Neuronal stem cell (in vitro differentiated cells): ENCODE data around the gene GPC5.
"Not testable (repeated sequence)": the region's sequence is repeated elsewhere in the genome, so short reads cannot be mapped to it uniquely, and the experiment has no call there.

ENCODE experiments used
- DNase-seq: peaks from one replicate; pipeline ENCODE4 v3.0.0-alpha.2; 2013; ENCODE audit warnings: low spot score
- H2AFZ ChIP-seq: one replicate; pipeline ENCODE4 v1.6.1; 2013; ENCODE audit warnings: mild to moderate bottlenecking, low read length, inconsistent platforms
- H2AK5ac ChIP-seq: 2 replicates; pipeline ENCODE4 v1.6.1; 2013; ENCODE audit warnings: low read depth, mild to moderate bottlenecking, inconsistent platforms, low read length, moderate library complexity, mixed read lengths
- H2BK120ac ChIP-seq: 2 replicates; pipeline ENCODE4 v1.6.1; 2013; ENCODE audit warnings: low read depth, mild to moderate bottlenecking, inconsistent platforms, low read length, moderate library complexity, mixed read lengths
- H2BK12ac ChIP-seq: one replicate; pipeline ENCODE4 v1.6.1; 2013; ENCODE audit warnings: low read length, inconsistent platforms
- H2BK15ac ChIP-seq: 2 replicates; pipeline ENCODE4 v1.6.1; 2013; ENCODE audit warnings: mild to moderate bottlenecking, low read length, inconsistent platforms, mixed read lengths
- H2BK5ac ChIP-seq: one replicate; pipeline ENCODE4 v1.6.1; 2013; ENCODE audit warnings: inconsistent platforms, mild to moderate bottlenecking, low read length, moderate library complexity
- H3K14ac ChIP-seq: one replicate; pipeline ENCODE4 v1.6.1; 2013; ENCODE audit warnings: low read length, inconsistent platforms
- H3K18ac ChIP-seq: 2 replicates; pipeline ENCODE4 v1.6.1; 2013; ENCODE audit warnings: low read length, inconsistent platforms
- H3K23ac ChIP-seq: 2 replicates; pipeline ENCODE4 v1.6.1; 2013; ENCODE audit warnings: low read depth, mild to moderate bottlenecking, mixed read lengths, low read length, inconsistent platforms; ENCODE audit not compliant: poor library complexity
- H3K27ac ChIP-seq: replicated peaks from 3 replicates; pipeline ENCODE4 v1.5.1; 2013; ENCODE audit warnings: low read length, inconsistent platforms
- H3K27me3 ChIP-seq, 3 experiments: 2 replicates each; pipeline ENCODE4 v1.6.1; 2013; ENCODE audit warnings: low read length in 3 of 3, mild to moderate bottlenecking in 2 of 3, inconsistent platforms in 1 of 3, low read depth in 1 of 3, mixed read lengths in 1 of 3, moderate library complexity in 1 of 3; ENCODE audit not compliant: control insufficient read depth in 3 of 3, insufficient read depth in 3 of 3
- H3K36me3 ChIP-seq, 2 donors: replicated peaks in 1 of 2; 2 replicates each; pipeline ENCODE4 v1.6.1; 2013; ENCODE audit warnings: low read length in 2 of 2; ENCODE audit not compliant: control insufficient read depth in 2 of 2, insufficient read depth in 2 of 2
- H3K4ac ChIP-seq: 2 replicates; pipeline ENCODE4 v1.6.1; 2013; ENCODE audit warnings: inconsistent platforms, mild to moderate bottlenecking, low read length, moderate library complexity
- H3K4me1 ChIP-seq, 2 donors: 1 replicate in 1 of 2; 2 replicates in 1 of 2; pipeline ENCODE4 v1.6.1; 2013; ENCODE audit warnings: low read length in 2 of 2, low read depth in 1 of 2; ENCODE audit not compliant: control insufficient read depth in 2 of 2, insufficient read depth in 1 of 2
- H3K4me2 ChIP-seq: one replicate; pipeline ENCODE4 v1.6.1; 2013; ENCODE audit warnings: mild to moderate bottlenecking, low read length, inconsistent platforms; ENCODE audit not compliant: insufficient read depth, poor library complexity, severe bottlenecking
- H3K4me3 ChIP-seq, 2 donors: 2 replicates each; pipeline ENCODE4 v1.5.1; 2013; ENCODE audit warnings: low read length in 2 of 2, mild to moderate bottlenecking in 2 of 2, inconsistent platforms in 1 of 2, moderate library complexity in 1 of 2
- H3K79me1 ChIP-seq: one replicate; pipeline ENCODE4 v1.6.1; 2013; ENCODE audit warnings: low read depth, mild to moderate bottlenecking, inconsistent platforms, low read length, moderate library complexity
- H3K9ac ChIP-seq: one replicate; pipeline ENCODE4 v1.6.1; 2013; ENCODE audit warnings: mild to moderate bottlenecking, low read depth, low read length, inconsistent platforms; ENCODE audit not compliant: poor library complexity
- H3K9me3 ChIP-seq, 2 donors: replicated peaks in 1 of 2; 2 replicates each; pipeline versions ENCODE3 to v1.6.1; 2013; ENCODE audit warnings: low read length in 2 of 2, mild to moderate bottlenecking in 2 of 2, inconsistent platforms in 1 of 2, low read depth in 1 of 2, mixed read lengths in 1 of 2, moderate library complexity in 1 of 2; ENCODE audit not compliant: control insufficient read depth in 2 of 2, insufficient read depth in 1 of 2
- H4K8ac ChIP-seq: one replicate; pipeline ENCODE4 v1.6.1; 2013; ENCODE audit warnings: low read depth, mild to moderate bottlenecking, inconsistent platforms, low read length, moderate library complexity
- H4K91ac ChIP-seq: one replicate; pipeline ENCODE4 v1.6.1; 2013; ENCODE audit warnings: low read length, low read depth, mild to moderate bottlenecking, inconsistent platforms; ENCODE audit not compliant: poor library complexity
- WGBS, 2 donors: extraction: QIAGEN DNeasy Blood & Tissue Kit; methylation state at CpG; one replicate each; pipeline ENCODE4 v1.1.7; 2013; ENCODE audit warnings: missing lambda C conversion rate in 2 of 2, mixed read lengths in 1 of 2; ENCODE audit not compliant: insufficient read length in 2 of 2, insufficient replicate concordance in 1 of 2; ENCODE audit errors: extremely low coverage in 2 of 2; 5-methylcytosine and 5-hydroxymethylcytosine counted together

GPC5 gene

GRCh38 chr13:91351123-91351522 is 47.3 kb upstream of the GPC5 start:
- Histone ChIP-seq H2AK5ac (no peak overlapping the region), H3K4me2 (peak overlapping the region; percentile 57), H2BK15ac (no peak overlapping the region), H3K9me3 (no peaks in the 10 kb centered on the region), H2AFZ (no peak overlapping the region), H3K4ac (no peak overlapping the region), H3K4me1 (peaks cover 8 to 25% of the 10 kb centered on the region in 2 donors), H3K23ac (no peak overlapping the region), H2BK120ac (no peak overlapping the region), H3K18ac (no peak overlapping the region), H4K8ac (no peak overlapping the region), H2BK12ac (no peak overlapping the region), H2BK5ac (no peak overlapping the region), H3K36me3 (peaks cover 19 to 71% of the 10 kb centered on the region in 2 donors), H3K79me1 (no peaks in the 10 kb centered on the region), H3K9ac (no peak overlapping the region), H3K27ac (no peak overlapping the region), H3K14ac (no peak overlapping the region), H3K4me3 (peak overlapping the region; percentile 1 to 88), H4K91ac (no peak overlapping the region), H3K27me3 (peaks cover 0 to 4% (median 0%) of the 10 kb centered on the region in 3 experiments)
- no CpG with 5 or more reads among the region's 5 CpGs for WGBS, 2 donors
- no peak for DNase-seq

GRCh38 chr13:91351980-91352379 is 46.4 kb upstream of the GPC5 start:
- H2BK5ac ChIP-seq: no peak overlapping the region
- peaks cover 6 to 25% of the 10 kb centered on the region in 2 donors for H3K4me1 ChIP-seq
- no peak overlapping the region for H2BK15ac ChIP-seq
- no CpG with 5 or more reads among the region's 2 CpGs for WGBS, 2 donors
- H3K4me2 ChIP-seq: no peak overlapping the region
- H2BK120ac ChIP-seq: no peak overlapping the region
- no peak for DNase-seq
- H3K23ac ChIP-seq: no peak overlapping the region
- H3K9me3 ChIP-seq: no peaks in the 10 kb centered on the region
- H3K4ac ChIP-seq: no peak overlapping the region
- H3K4me3 ChIP-seq: no peak overlapping the region
- no peak overlapping the region for H4K8ac ChIP-seq
- H3K27ac ChIP-seq: no peak overlapping the region
- H3K18ac ChIP-seq: no peak overlapping the region
- no peaks in the 10 kb centered on the region for H3K79me1 ChIP-seq
- H2BK12ac ChIP-seq: no peak overlapping the region
- H2AFZ ChIP-seq: no peak overlapping the region
- no peaks in the 10 kb centered on the region for H3K27me3 ChIP-seq
- no peak overlapping the region for H3K14ac ChIP-seq
- H2AK5ac ChIP-seq: no peak overlapping the region
- no peak overlapping the region for H4K91ac ChIP-seq
- peaks cover 24 to 80% of the 10 kb centered on the region in 2 donors for H3K36me3 ChIP-seq
- H3K9ac ChIP-seq: no peak overlapping the region

DNA sequence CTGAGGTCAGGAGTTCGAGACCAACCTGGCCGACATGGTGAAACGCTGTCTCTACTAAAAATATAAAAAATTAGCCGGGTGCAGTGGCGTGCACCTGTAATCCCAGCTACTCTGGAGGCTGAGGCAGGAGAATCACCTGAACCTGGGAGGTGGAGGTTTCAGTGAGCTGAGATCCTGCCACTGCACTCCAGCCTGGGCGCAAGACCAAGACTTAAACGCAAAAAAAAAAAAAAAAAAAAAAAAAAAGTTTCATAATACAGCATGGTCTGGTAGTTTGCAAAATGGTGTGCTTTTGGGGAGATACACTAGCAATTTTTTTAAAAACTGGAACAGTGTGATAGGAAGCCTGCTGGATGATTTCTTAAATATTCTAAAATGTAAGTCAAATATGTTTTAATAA is 45.5 kb upstream of the GPC5 start:
- H3K14ac ChIP-seq, H3K9me3 ChIP-seq, H3K4me3 ChIP-seq, H2AK5ac ChIP-seq, DNase-seq, H3K4ac ChIP-seq, H3K18ac ChIP-seq, H2BK120ac ChIP-seq, H2BK12ac ChIP-seq, H2BK15ac ChIP-seq, H4K91ac ChIP-seq, H2AFZ ChIP-seq, H3K27me3 ChIP-seq, H3K27ac ChIP-seq, H3K4me2 ChIP-seq, H3K9ac ChIP-seq, H3K79me1 ChIP-seq, H2BK5ac ChIP-seq, H4K8ac ChIP-seq, H3K23ac ChIP-seq: not testable (repeated sequence)
- H3K36me3 ChIP-seq: peaks cover 30 to 89% of the 10 kb centered on the region in 2 donors
- H3K4me1 ChIP-seq: peaks cover 6 to 25% of the 10 kb centered on the region in 2 donors
- WGBS, 2 donors: no CpG with 5 or more reads among the region's 7 CpGs

DNA sequence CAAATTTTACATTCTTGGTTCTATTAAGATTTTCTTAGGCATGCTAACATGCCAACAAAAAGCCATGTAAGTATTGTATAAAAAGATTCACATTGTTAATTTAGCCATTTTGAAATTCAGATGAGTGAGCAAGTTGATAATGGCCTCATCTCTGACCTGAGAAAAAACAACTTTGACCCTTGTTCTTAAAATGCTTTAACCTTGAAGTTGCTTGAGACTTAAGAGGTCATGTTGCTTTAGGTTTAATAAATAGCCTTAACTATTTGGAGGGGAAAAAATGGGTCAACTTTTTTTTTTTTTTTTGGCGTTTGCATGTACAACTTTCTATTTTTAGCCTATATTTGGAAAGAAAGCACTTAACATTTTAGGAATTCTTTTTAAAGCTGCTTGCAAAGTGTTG is 44.9 kb upstream of the GPC5 start:
- Histone ChIP-seq H3K4me2 (no peak overlapping the region), H3K36me3 (peaks cover 30 to 94% of the 10 kb centered on the region in 2 donors), H2AFZ (no peak overlapping the region), H3K27ac (no peak overlapping the region), H2AK5ac (no peak overlapping the region), H2BK15ac (no peak overlapping the region), H3K9ac (no peak overlapping the region), H3K4ac (no peak overlapping the region), H3K14ac (no peak overlapping the region), H2BK120ac (no peak overlapping the region), H3K27me3 (no peaks in the 10 kb centered on the region), H2BK5ac (no peak overlapping the region), H3K9me3 (no peaks in the 10 kb centered on the region), H3K18ac (no peak overlapping the region), H4K91ac (no peak overlapping the region), H3K4me1 (peaks cover 6 to 25% of the 10 kb centered on the region in 2 donors), H4K8ac (no peak overlapping the region), H3K4me3 (no peak overlapping the region), H3K23ac (no peak overlapping the region), H3K79me1 (no peaks in the 10 kb centered on the region), H2BK12ac (no peak overlapping the region)
- WGBS, 2 donors: no CpG with 5 or more reads among the region's 1 CpG
- DNase-seq: no peak
